GM23338 (cell line): ENCODE measurements around the gene TSC2. TPM values are rescaled to one million over a fixed set of nuclear protein-coding genes. Genes with fewer than 3 reads are reported as not detected.

Source experiments
- ATAC-seq: fragments of 200-7000 bp; cut with Tn5 transposase; 3 replicates; pipeline ENCODE4 v1.9.1; 2020
- DNase-seq: peaks from one replicate; pipeline ENCODE4 v3.0.0-alpha.2; 2015; ENCODE audit warnings: low spot score
- H2AFZ ChIP-seq: fragments of 200-600 bp; sonication (generic); 2 replicates; pipeline ENCODE4 v1.8.0; 2016; ENCODE audit warnings: antibody characterized with exemption, mild to moderate bottlenecking, moderate library complexity
- H3F3A ChIP-seq: fragments of 200-600 bp; sonication (generic); replicated peaks from 2 replicates; pipeline ENCODE4 v1.8.0; 2017; ENCODE audit warnings: antibody characterized with exemption, mixed run types, low read depth
- H3K27ac ChIP-seq: fragments of 200-600 bp; sonication (generic); 2 replicates; pipeline ENCODE4 v1.6.1; 2016; ENCODE audit warnings: low read depth
- H3K27me3 ChIP-seq: fragments of 200-600 bp; sonication (generic); 2 replicates; pipeline ENCODE4 v1.8.0; 2016; ENCODE audit warnings: mild to moderate bottlenecking, mixed run types, moderate library complexity; ENCODE audit not compliant: insufficient read depth
- H3K36me3 ChIP-seq: fragments of 200-600 bp; sonication (generic); 2 replicates; pipeline ENCODE4 v1.8.0; 2016; ENCODE audit warnings: mild to moderate bottlenecking; ENCODE audit not compliant: insufficient read depth
- H3K4me1 ChIP-seq: fragments of 200-600 bp; sonication (generic); 2 replicates; pipeline ENCODE4 v1.8.0; 2016; ENCODE audit warnings: mild to moderate bottlenecking, moderate library complexity; ENCODE audit not compliant: insufficient read depth
- H3K4me2 ChIP-seq: fragments of 200-600 bp; sonication (generic); 2 replicates; pipeline ENCODE4 v1.7.1; 2017; ENCODE audit warnings: mixed run types
- H3K4me3 ChIP-seq: fragments of 200-600 bp; sonication (generic); 2 replicates; pipeline ENCODE4 v1.6.1; 2016; ENCODE audit warnings: mixed run types
- H3K79me2 ChIP-seq: fragments of 200-600 bp; sonication (generic); replicated peaks from 2 replicates; pipeline ENCODE4 v1.8.0; 2017; ENCODE audit warnings: mild to moderate bottlenecking; ENCODE audit not compliant: insufficient read depth
- H3K9me2 ChIP-seq: fragments of 200-600 bp; sonication (generic); 2 replicates; pipeline ENCODE4 v1.8.0; 2017; ENCODE audit not compliant: insufficient read depth
- H4K20me1 ChIP-seq: fragments of 200-600 bp; sonication (generic); replicated peaks from 2 replicates; pipeline ENCODE4 v1.8.0; 2017; ENCODE audit warnings: mild to moderate bottlenecking; ENCODE audit not compliant: insufficient read depth
- H3K27ac Mint-ChIP-seq: 2 replicates; pipeline ENCODE4 v1.8.0; 2020; ENCODE audit warnings: inconsistent platforms, mild to moderate bottlenecking, moderate library complexity, mixed read lengths
- H3K27me3 Mint-ChIP-seq: 3 replicates; pipeline ENCODE4 v1.8.0; 2022; ENCODE audit warnings: low read depth, mild to moderate bottlenecking, moderate library complexity, mixed read lengths, inconsistent platforms; ENCODE audit not compliant: insufficient read depth, poor library complexity
- H3K36me3 Mint-ChIP-seq: 3 replicates; pipeline ENCODE4 v1.8.0; 2021; ENCODE audit warnings: low read depth, mild to moderate bottlenecking, inconsistent platforms, moderate library complexity, mixed read lengths
- H3K4me1 Mint-ChIP-seq: 3 replicates; pipeline ENCODE4 v1.8.0; 2020; ENCODE audit warnings: mild to moderate bottlenecking, inconsistent platforms, mixed read lengths
- H3K4me3 Mint-ChIP-seq: 3 replicates; pipeline ENCODE4 v1.8.0; 2021; ENCODE audit warnings: moderate library complexity, mild to moderate bottlenecking, inconsistent platforms, mixed read lengths
- H3K9me3 Mint-ChIP-seq: 3 replicates; pipeline ENCODE4 v1.8.0; 2020; ENCODE audit warnings: moderate library complexity, mild to moderate bottlenecking, inconsistent platforms, mixed read lengths
- EZH2 ChIP-seq: fragments of 200-600 bp; sonication (generic); IDR thresholded peaks from one replicate; pipeline ENCODE4 v1.8.0; 2017; ENCODE audit warnings: antibody characterized with exemption, mild to moderate bottlenecking, low read depth; ENCODE audit not compliant: unreplicated experiment
- JUNB ChIP-seq: IDR thresholded peaks from one replicate; pipeline ENCODE4 v1.6.1; 2016; ENCODE audit warnings: antibody characterized with exemption; ENCODE audit not compliant: unreplicated experiment
- NANOG ChIP-seq: IDR thresholded peaks from 2 replicates; pipeline ENCODE4 v1.6.1; 2016; ENCODE audit warnings: antibody characterized with exemption, borderline replicate concordance
- POLR2AphosphoS5 ChIP-seq: IDR thresholded peaks from 2 replicates; pipeline ENCODE4 v1.6.1; 2016; ENCODE audit warnings: antibody characterized with exemption, low read depth
- STAT1 ChIP-seq: IDR thresholded peaks from one replicate; pipeline ENCODE4 v1.6.1; 2016; ENCODE audit warnings: antibody characterized with exemption; ENCODE audit not compliant: unreplicated experiment
- ZNF114 ChIP-seq: fragments of 250-450 bp; sonication (Bioruptor Pico); IDR thresholded peaks from 2 replicates; pipeline ENCODE4 v1.5.0; 2020; ENCODE audit warnings: mild to moderate bottlenecking, moderate library complexity
- ZNF331 ChIP-seq: fragments of 250-450 bp; sonication (Bioruptor Pico); IDR thresholded peaks from 2 replicates; pipeline ENCODE4 v1.5.0; 2020; ENCODE audit warnings: low read depth, mild to moderate bottlenecking, moderate library complexity
- ZNF462 ChIP-seq: fragments of 250-450 bp; sonication (Bioruptor Pico); IDR thresholded peaks from 2 replicates; pipeline ENCODE4 v1.5.0; 2020; ENCODE audit warnings: mild to moderate bottlenecking, moderate library complexity
- polyA plus RNA-seq: library from polyadenylated mRNA; unstranded; fragments of >200 nt; fragmentation: Nextera tagmentation; extraction: Ambion mirVana; gene quantifications from 2 replicates; pipeline ENCODE4 v1.2.1, GENCODE V29; 2016
- total RNA-seq: library from RNA; depleted of rRNA; stranded (reverse); fragments of >200 nt; shearing (Covaris generic); gene quantifications from 2 replicates; pipeline ENCODE4 v1.2.3, GENCODE V29; 2014
- TF ChIP-seq, protein P1 (sequence below): IDR thresholded peaks from one replicate; pipeline ENCODE4 v1.6.1; 2018; ENCODE audit warnings: antibody characterized with exemption; ENCODE audit not compliant: unreplicated experiment
- TF ChIP-seq, protein P2 (sequence below), 2 experiments: fragments of 200-600 bp in 1 of 2; sonication (generic) in 1 of 2; conservative IDR thresholded peaks; 2 replicates each; pipeline versions ENCODE4 v1.5.1 to v1.6.1; 2016 to 2017; ENCODE audit warnings: antibody characterized with exemption in 2 of 2, low read depth in 2 of 2, mild to moderate bottlenecking in 2 of 2, moderate library complexity in 1 of 2
- TF ChIP-seq, protein P3 (sequence below): IDR thresholded peaks from 2 replicates; pipeline ENCODE4 v1.6.1; 2016; ENCODE audit warnings: antibody characterized with exemption

Gene TSC2
- total and polyA plus RNA-seq, 2 experiments from 2014 or later, result 40.5 to 93.0 TPM

DNA sequence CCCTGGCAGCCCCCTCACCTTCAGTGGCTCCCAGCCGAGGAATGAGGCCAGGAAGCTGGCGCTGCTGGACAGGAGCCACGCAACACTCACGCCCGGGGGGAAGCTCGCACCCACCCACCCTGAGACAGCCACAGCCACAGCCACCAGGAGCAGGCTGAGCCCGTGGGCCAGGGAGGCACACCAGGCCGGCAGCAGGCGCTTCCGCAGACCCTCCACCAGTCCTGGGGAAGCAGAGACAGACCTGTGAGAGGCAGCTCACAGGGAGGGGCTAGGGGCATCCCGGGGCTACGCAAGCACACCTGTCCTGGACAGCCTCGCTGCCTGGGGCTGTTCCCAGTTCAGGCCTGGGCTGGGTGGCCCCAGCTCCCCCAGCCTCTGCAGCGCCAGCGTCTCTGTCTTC, 46.0 kb downstream of the TSC2 start (continued):
- TF ChIP-seq, protein P1, sequence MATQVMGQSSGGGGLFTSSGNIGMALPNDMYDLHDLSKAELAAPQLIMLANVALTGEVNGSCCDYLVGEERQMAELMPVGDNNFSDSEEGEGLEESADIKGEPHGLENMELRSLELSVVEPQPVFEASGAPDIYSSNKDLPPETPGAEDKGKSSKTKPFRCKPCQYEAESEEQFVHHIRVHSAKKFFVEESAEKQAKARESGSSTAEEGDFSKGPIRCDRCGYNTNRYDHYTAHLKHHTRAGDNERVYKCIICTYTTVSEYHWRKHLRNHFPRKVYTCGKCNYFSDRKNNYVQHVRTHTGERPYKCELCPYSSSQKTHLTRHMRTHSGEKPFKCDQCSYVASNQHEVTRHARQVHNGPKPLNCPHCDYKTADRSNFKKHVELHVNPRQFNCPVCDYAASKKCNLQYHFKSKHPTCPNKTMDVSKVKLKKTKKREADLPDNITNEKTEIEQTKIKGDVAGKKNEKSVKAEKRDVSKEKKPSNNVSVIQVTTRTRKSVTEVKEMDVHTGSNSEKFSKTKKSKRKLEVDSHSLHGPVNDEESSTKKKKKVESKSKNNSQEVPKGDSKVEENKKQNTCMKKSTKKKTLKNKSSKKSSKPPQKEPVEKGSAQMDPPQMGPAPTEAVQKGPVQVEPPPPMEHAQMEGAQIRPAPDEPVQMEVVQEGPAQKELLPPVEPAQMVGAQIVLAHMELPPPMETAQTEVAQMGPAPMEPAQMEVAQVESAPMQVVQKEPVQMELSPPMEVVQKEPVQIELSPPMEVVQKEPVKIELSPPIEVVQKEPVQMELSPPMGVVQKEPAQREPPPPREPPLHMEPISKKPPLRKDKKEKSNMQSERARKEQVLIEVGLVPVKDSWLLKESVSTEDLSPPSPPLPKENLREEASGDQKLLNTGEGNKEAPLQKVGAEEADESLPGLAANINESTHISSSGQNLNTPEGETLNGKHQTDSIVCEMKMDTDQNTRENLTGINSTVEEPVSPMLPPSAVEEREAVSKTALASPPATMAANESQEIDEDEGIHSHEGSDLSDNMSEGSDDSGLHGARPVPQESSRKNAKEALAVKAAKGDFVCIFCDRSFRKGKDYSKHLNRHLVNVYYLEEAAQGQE, result no peak
- TF ChIP-seq JUNB (no peak), ZNF331 (CRISPR knock-in tag) (no peak)
- TF ChIP-seq, protein P2, sequence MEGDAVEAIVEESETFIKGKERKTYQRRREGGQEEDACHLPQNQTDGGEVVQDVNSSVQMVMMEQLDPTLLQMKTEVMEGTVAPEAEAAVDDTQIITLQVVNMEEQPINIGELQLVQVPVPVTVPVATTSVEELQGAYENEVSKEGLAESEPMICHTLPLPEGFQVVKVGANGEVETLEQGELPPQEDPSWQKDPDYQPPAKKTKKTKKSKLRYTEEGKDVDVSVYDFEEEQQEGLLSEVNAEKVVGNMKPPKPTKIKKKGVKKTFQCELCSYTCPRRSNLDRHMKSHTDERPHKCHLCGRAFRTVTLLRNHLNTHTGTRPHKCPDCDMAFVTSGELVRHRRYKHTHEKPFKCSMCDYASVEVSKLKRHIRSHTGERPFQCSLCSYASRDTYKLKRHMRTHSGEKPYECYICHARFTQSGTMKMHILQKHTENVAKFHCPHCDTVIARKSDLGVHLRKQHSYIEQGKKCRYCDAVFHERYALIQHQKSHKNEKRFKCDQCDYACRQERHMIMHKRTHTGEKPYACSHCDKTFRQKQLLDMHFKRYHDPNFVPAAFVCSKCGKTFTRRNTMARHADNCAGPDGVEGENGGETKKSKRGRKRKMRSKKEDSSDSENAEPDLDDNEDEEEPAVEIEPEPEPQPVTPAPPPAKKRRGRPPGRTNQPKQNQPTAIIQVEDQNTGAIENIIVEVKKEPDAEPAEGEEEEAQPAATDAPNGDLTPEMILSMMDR (conservative IDR thresholded peaks at IDR 0.05; ENCODE audit: low read depth in 2 of 2), result no peak

- H3K4me1 Mint-ChIP-seq, result no peaks in the 10 kb centered on the region
- Histone ChIP-seq H3K4me1 (peaks cover 4% of the 10 kb centered on the region; the same call in 1 of the 2 replicates), H2AFZ (no peak overlapping the region), H3K27ac (no peak overlapping the region), H3K4me3 (no peak overlapping the region), H3F3A (peaks cover 7% of the 10 kb centered on the region; the same call in 1 of the 2 replicates), H3K9me2 (no peaks in the 10 kb centered on the region), H3K36me3 (no peaks in the 10 kb centered on the region), H3K27me3 (no peaks in the 10 kb centered on the region), H3K79me2 (no peaks in the 10 kb centered on the region), H3K4me2 (no peak overlapping the region), H4K20me1 (no peaks in the 10 kb centered on the region; the same call in 1 of the 2 replicates)
- ATAC-seq, result no peak
- no peak overlapping the region for H3K4me3 Mint-ChIP-seq
- H3K27ac Mint-ChIP-seq, result no peak overlapping the region
- H3K27me3 Mint-ChIP-seq, result peaks cover 18% of the 10 kb centered on the region
- peaks cover 4% of the 10 kb centered on the region; the same call in 1 of the 3 replicates for H3K36me3 Mint-ChIP-seq
- H3K9me3 Mint-ChIP-seq, result no peaks in the 10 kb centered on the region
- no peak for DNase-seq
- TF ChIP-seq ZNF462 (CRISPR knock-in tag) (no peak), POLR2AphosphoS5 (no peak), ZNF114 (no peak), NANOG (no peak), STAT1 (no peak), EZH2 (no peak)
- TF ChIP-seq, protein P3, sequence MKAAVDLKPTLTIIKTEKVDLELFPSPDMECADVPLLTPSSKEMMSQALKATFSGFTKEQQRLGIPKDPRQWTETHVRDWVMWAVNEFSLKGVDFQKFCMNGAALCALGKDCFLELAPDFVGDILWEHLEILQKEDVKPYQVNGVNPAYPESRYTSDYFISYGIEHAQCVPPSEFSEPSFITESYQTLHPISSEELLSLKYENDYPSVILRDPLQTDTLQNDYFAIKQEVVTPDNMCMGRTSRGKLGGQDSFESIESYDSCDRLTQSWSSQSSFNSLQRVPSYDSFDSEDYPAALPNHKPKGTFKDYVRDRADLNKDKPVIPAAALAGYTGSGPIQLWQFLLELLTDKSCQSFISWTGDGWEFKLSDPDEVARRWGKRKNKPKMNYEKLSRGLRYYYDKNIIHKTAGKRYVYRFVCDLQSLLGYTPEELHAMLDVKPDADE, result no peak
Measured at GRCh38 chr16:2095315-2095853, 47.6 kb downstream of the TSC2 start.
